H9 (cell line): Measurements from ENCODE around the gene NDUFS6. TPM values are rescaled to one million over a fixed set of nuclear protein-coding genes. Genes with fewer than 3 reads are reported as not detected.

Experiments
- DNase-seq: peaks from one replicate; pipeline ENCODE4 v3.0.0-alpha.2; 2017
- H2AFZ ChIP-seq: one replicate; pipeline ENCODE4 v1.6.1; 2013; ENCODE audit warnings: mild to moderate bottlenecking, low read length, control low read depth, moderate library complexity
- H2AK5ac ChIP-seq: 2 replicates; pipeline ENCODE4 v1.6.1; 2013; ENCODE audit warnings: low read length, control low read depth, mixed read lengths; ENCODE audit not compliant: insufficient read length
- H2BK120ac ChIP-seq: one replicate; pipeline ENCODE4 v1.6.1; 2013; ENCODE audit warnings: low read depth, mild to moderate bottlenecking, low read length, control low read depth, inconsistent platforms; ENCODE audit not compliant: poor library complexity, severe bottlenecking
- H2BK12ac ChIP-seq: 2 replicates; pipeline ENCODE4 v1.6.1; 2013; ENCODE audit warnings: low read length, control low read depth, mixed read lengths, low read depth; ENCODE audit not compliant: insufficient read length
- H2BK15ac ChIP-seq: 2 replicates; pipeline ENCODE4 v1.6.1; 2013; ENCODE audit warnings: low read depth, low read length, control low read depth
- H2BK20ac ChIP-seq: one replicate; pipeline ENCODE4 v1.6.1; 2013; ENCODE audit warnings: low read depth, mild to moderate bottlenecking, low read length, control low read depth, inconsistent platforms; ENCODE audit not compliant: poor library complexity, severe bottlenecking
- H2BK5ac ChIP-seq: 2 replicates; pipeline ENCODE4 v1.6.1; 2013; ENCODE audit warnings: low read length, control low read depth, mixed read lengths; ENCODE audit not compliant: insufficient read length
- H3K14ac ChIP-seq: 2 replicates; pipeline ENCODE4 v1.6.1; 2013; ENCODE audit warnings: low read length, control low read depth; ENCODE audit not compliant: insufficient read depth
- H3K18ac ChIP-seq: 2 replicates; pipeline ENCODE4 v1.6.1; 2013; ENCODE audit warnings: low read depth, mild to moderate bottlenecking, mixed read lengths, low read length, control low read depth; ENCODE audit not compliant: insufficient read length
- H3K23ac ChIP-seq: 2 replicates; pipeline ENCODE4 v1.6.1; 2013; ENCODE audit warnings: low read length, control low read depth, mixed read lengths, low read depth; ENCODE audit not compliant: insufficient read length
- H3K23me2 ChIP-seq: 2 replicates; pipeline ENCODE4 v1.6.1; 2013; ENCODE audit warnings: low read depth, mild to moderate bottlenecking, mixed read lengths, low read length, control low read depth; ENCODE audit not compliant: insufficient read length, poor library complexity, severe bottlenecking
- H3K27ac ChIP-seq: 2 replicates; pipeline ENCODE4 v1.5.1; 2013; ENCODE audit warnings: low read length, control low read depth, mixed read lengths, low read depth; ENCODE audit not compliant: insufficient read length
- H3K27me3 ChIP-seq: 2 replicates; pipeline ENCODE4 v1.6.1; 2013; ENCODE audit warnings: low read length, control low read depth, inconsistent platforms; ENCODE audit not compliant: insufficient read depth
- H3K4ac ChIP-seq: 2 replicates; pipeline ENCODE4 v1.6.1; 2013; ENCODE audit warnings: low read depth, mild to moderate bottlenecking, control low read depth, inconsistent platforms, low read length, moderate library complexity
- H3K4me1 ChIP-seq: 2 replicates; pipeline ENCODE4 v1.6.1; 2013; ENCODE audit warnings: low read length, control low read depth, inconsistent platforms; ENCODE audit not compliant: insufficient read depth
- H3K4me2 ChIP-seq: 2 replicates; pipeline ENCODE4 v1.6.1; 2013; ENCODE audit warnings: low read length, control low read depth, mixed read lengths; ENCODE audit not compliant: insufficient read length, insufficient read depth
- H3K56ac ChIP-seq: 2 replicates; pipeline ENCODE4 v1.6.1; 2013; ENCODE audit warnings: low read depth, mild to moderate bottlenecking, mixed read lengths, low read length, control low read depth; ENCODE audit not compliant: insufficient read length
- H3K79me1 ChIP-seq: 2 replicates; pipeline ENCODE4 v1.6.1; 2013; ENCODE audit warnings: low read depth, mild to moderate bottlenecking, moderate library complexity, low read length, control low read depth, inconsistent platforms; ENCODE audit not compliant: insufficient read depth, poor library complexity, severe bottlenecking
- H3K79me2 ChIP-seq: 2 replicates; pipeline ENCODE4 v1.6.1; 2013; ENCODE audit warnings: low read length, control low read depth, inconsistent platforms; ENCODE audit not compliant: insufficient read depth
- H3K9ac ChIP-seq: 2 replicates; pipeline ENCODE4 v1.6.1; 2013; ENCODE audit warnings: low read length, control low read depth, mixed read lengths; ENCODE audit not compliant: insufficient read length; ENCODE audit errors: extremely low read depth
- H3K9me3 ChIP-seq: one replicate; pipeline ENCODE4 v1.6.1; 2013; ENCODE audit warnings: low read depth, low read length, inconsistent platforms; ENCODE audit not compliant: control insufficient read depth
- H3T11ph ChIP-seq: one replicate; pipeline ENCODE4 v1.6.1; 2013; ENCODE audit warnings: mild to moderate bottlenecking, low read length, control low read depth, inconsistent platforms
- H4K20me1 ChIP-seq: one replicate; pipeline ENCODE4 v1.6.1; 2013; ENCODE audit not compliant: control insufficient read depth, insufficient read length, insufficient read depth
- H4K5ac ChIP-seq: 2 replicates; pipeline ENCODE4 v1.6.1; 2013; ENCODE audit warnings: low read depth, mild to moderate bottlenecking, mixed read lengths, low read length, control low read depth; ENCODE audit not compliant: insufficient read length
- H4K8ac ChIP-seq: replicated peaks from 2 replicates; pipeline ENCODE4 v1.6.1; 2013; ENCODE audit warnings: low read length, control low read depth, mixed read lengths, low read depth; ENCODE audit not compliant: insufficient read length
- H4K91ac ChIP-seq: 2 replicates; pipeline ENCODE4 v1.6.1; 2013; ENCODE audit warnings: low read depth, mild to moderate bottlenecking, moderate library complexity, mixed read lengths, low read length, control low read depth; ENCODE audit not compliant: insufficient read length
- H3K27ac Mint-ChIP-seq, 3 experiments: 2 replicates in 2 of 3; 3 replicates in 1 of 3; pipeline ENCODE4 v1.8.0; 2020 to 2021; ENCODE audit warnings: mixed read lengths in 3 of 3, mild to moderate bottlenecking in 1 of 3, moderate library complexity in 1 of 3
- H3K27me3 Mint-ChIP-seq: 2 replicates; pipeline ENCODE4 v1.8.0; 2021; ENCODE audit warnings: low read depth, mild to moderate bottlenecking, moderate library complexity, mixed read lengths
- H3K36me3 Mint-ChIP-seq, 3 experiments: 2 replicates in 2 of 3; 3 replicates in 1 of 3; pipeline ENCODE4 v1.8.0; 2020 to 2021; ENCODE audit warnings: low read depth in 3 of 3, mixed read lengths in 3 of 3; ENCODE audit not compliant: insufficient read depth in 1 of 3
- H3K4me1 Mint-ChIP-seq, 2 experiments: 2 replicates each; pipeline ENCODE4 v1.8.0; 2020; ENCODE audit warnings: mixed read lengths in 2 of 2
- H3K4me3 Mint-ChIP-seq, 2 experiments: 2 replicates in 1 of 2; 3 replicates in 1 of 2; pipeline ENCODE4 v1.8.0; 2020 to 2021; ENCODE audit warnings: mild to moderate bottlenecking in 2 of 2, mixed read lengths in 2 of 2, moderate library complexity in 1 of 2
- H3K9me3 Mint-ChIP-seq, 2 experiments: 2 replicates in 1 of 2; 3 replicates in 1 of 2; pipeline ENCODE4 v1.8.0; 2020; ENCODE audit warnings: mild to moderate bottlenecking in 2 of 2, mixed read lengths in 2 of 2, moderate library complexity in 1 of 2
- WGBS: extraction: QIAGEN DNeasy Blood & Tissue Kit; methylation state at CpG from one replicate; pipeline ENCODE4 v1.1.7; 2013; ENCODE audit warnings: missing lambda C conversion rate, low lambda C conversion rate, mixed read lengths; ENCODE audit not compliant: insufficient read length; ENCODE audit errors: extremely low coverage; 5-methylcytosine and 5-hydroxymethylcytosine counted together
- total RNA-seq: library from RNA; stranded (reverse); gene quantifications from 2 replicates; pipeline ENCODE4 v1.2.1, GENCODE V29; 2021
- TF ChIP-seq, protein P1 (sequence below): fragments of 200-600 bp; sonication (generic); conservative IDR thresholded peaks from 3 replicates; pipeline ENCODE4 v1.8.0; 2021; ENCODE audit warnings: antibody characterized with exemption, mild to moderate bottlenecking

NDUFS6 gene
- total RNA-seq, 1 experiment from 2014 or later: 62.5 TPM

DNA sequence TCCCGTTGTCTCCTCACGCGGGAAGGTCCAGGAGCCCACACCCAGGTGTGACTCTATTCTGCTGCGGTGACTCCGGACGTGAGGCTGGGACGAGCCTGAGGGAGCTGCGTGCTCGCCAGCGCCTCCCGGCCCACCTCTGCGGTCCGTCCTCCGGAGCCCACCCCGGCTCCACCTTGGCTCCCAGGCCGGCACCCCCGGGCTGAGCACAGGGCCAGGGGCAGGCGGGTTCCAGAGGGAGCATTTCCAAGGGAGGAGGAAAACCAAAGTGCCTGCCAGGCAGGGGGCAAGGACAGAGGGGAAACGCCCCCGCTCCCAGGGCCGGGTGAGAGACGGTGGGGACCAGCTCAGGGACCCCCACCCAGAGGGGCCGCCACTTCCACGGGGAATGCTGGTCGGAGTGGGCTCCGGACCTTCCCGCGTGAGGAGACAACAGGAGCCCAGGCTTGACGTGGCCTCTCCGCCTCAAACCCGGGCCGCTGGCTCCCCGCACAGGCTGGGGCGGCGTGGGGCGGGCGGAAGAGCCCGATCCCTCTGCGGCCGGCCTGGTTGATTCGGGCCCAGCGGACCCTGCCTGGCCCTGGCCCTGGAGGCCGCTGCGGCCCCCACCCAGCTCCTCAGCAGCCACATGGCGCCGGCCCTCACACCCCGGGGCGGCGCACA lies 55.5 kb downstream of the NDUFS6 start:
- H3K56ac ChIP-seq: no peak overlapping the region
- H2BK20ac ChIP-seq: no peak overlapping the region
- no peak overlapping the region; the same call in 1 of the 2 replicates for H2BK15ac ChIP-seq
- TF ChIP-seq, protein P1, sequence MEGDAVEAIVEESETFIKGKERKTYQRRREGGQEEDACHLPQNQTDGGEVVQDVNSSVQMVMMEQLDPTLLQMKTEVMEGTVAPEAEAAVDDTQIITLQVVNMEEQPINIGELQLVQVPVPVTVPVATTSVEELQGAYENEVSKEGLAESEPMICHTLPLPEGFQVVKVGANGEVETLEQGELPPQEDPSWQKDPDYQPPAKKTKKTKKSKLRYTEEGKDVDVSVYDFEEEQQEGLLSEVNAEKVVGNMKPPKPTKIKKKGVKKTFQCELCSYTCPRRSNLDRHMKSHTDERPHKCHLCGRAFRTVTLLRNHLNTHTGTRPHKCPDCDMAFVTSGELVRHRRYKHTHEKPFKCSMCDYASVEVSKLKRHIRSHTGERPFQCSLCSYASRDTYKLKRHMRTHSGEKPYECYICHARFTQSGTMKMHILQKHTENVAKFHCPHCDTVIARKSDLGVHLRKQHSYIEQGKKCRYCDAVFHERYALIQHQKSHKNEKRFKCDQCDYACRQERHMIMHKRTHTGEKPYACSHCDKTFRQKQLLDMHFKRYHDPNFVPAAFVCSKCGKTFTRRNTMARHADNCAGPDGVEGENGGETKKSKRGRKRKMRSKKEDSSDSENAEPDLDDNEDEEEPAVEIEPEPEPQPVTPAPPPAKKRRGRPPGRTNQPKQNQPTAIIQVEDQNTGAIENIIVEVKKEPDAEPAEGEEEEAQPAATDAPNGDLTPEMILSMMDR: no peak
- no peak overlapping the region for H3T11ph ChIP-seq
- H4K5ac ChIP-seq: no peak overlapping the region
- H3K27ac Mint-ChIP-seq: no peak overlapping the region
- H3K9me3 ChIP-seq: no peaks in the 10 kb centered on the region
- no peak overlapping the region for H3K9ac ChIP-seq
- peaks cover 3 to 7% of the 10 kb centered on the region in 2 experiments; a peak in 2 of 4 replicates for H3K4me1 Mint-ChIP-seq
- no peak overlapping the region for H2BK120ac ChIP-seq
- no peaks in the 10 kb centered on the region for H3K79me2 ChIP-seq
- no peak overlapping the region for H3K4ac ChIP-seq
- H3K27me3 Mint-ChIP-seq: peaks cover 39% of the 10 kb centered on the region
- no peak overlapping the region for H4K91ac ChIP-seq
- peaks cover 13% of the 10 kb centered on the region; the same call in 1 of the 2 replicates for H3K27me3 ChIP-seq
- no peak overlapping the region; the same call in 1 of the 2 replicates for H3K14ac ChIP-seq
- no peak overlapping the region for H3K4me3 Mint-ChIP-seq
- peaks cover 1% of the 10 kb centered on the region for H3K23me2 ChIP-seq
- DNase-seq: no peak
- no peaks in the 10 kb centered on the region for H3K79me1 ChIP-seq
- no peaks in the 10 kb centered on the region; a peak in 1 of 7 replicates for H3K36me3 Mint-ChIP-seq
- no peak overlapping the region for H3K27ac ChIP-seq
- no peaks in the 10 kb centered on the region; the same call in 1 of the 2 replicates for H3K4me1 ChIP-seq
- H2BK5ac ChIP-seq: no peak overlapping the region
- H2AFZ ChIP-seq: no peak overlapping the region
- H3K9me3 Mint-ChIP-seq: no peaks in the 10 kb centered on the region
- no peak overlapping the region for H3K4me2 ChIP-seq
- no peaks in the 10 kb centered on the region for H4K20me1 ChIP-seq
- H3K18ac ChIP-seq: no peak overlapping the region
- no peak overlapping the region for H2AK5ac ChIP-seq
- no peak overlapping the region for H3K23ac ChIP-seq
- no peak overlapping the region for H4K8ac ChIP-seq
- no peak overlapping the region for H2BK12ac ChIP-seq
- no CpG with 5 or more reads among the region's 49 CpGs for WGBS
